NB4 (cell line): ENCODE results near the gene INKA1.

Source experiments
- DNase-seq: peaks from one replicate; pipeline ENCODE4 v3.0.0; 2010; ENCODE audit warnings: low read depth
- H3K4me3 ChIP-seq: one replicate; pipeline ENCODE4 v1.5.1; 2011; ENCODE audit warnings: mild to moderate bottlenecking, low read depth, low read length, moderate library complexity
- MYC ChIP-seq: IDR thresholded peaks from 2 replicates; pipeline ENCODE4 v1.6.1; 2011; ENCODE audit warnings: low read depth, low read length
- POLR2A ChIP-seq: IDR thresholded peaks from 2 replicates; pipeline ENCODE4 v1.6.1; 2011; ENCODE audit warnings: mild to moderate bottlenecking; ENCODE audit not compliant: insufficient read length; ENCODE audit errors: extremely low read depth
- TF ChIP-seq, protein P1 (sequence below): IDR thresholded peaks from one replicate; pipeline ENCODE4 v1.5.1; 2012; ENCODE audit warnings: low read depth, low read length
- TF ChIP-seq, protein P2 (sequence below): IDR thresholded peaks from 2 replicates; pipeline ENCODE4 v1.6.1; 2011; ENCODE audit warnings: low read depth, low read length

INKA1 gene

DNA sequence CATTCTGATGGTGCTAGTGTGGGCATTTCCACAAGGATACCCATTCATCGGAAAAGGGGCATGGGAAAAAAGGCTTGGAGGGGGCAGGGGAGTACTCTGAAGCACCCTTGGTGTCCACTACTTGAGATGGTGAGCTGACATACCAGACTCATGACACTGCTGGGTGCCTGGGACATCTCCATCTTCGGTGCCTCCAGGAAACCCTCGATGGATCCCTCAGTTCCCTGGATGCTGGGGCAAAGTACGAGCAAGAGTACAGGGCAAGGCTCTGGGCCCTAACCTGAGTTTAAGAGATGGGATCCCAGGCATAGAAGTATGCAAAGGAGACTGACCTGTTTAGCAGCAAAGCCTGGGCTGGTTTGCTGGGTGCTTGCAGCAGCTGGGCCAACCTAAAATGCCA is 11.5 kb upstream of the INKA1 start:
- DNase-seq = no peak
- TF ChIP-seq POLR2A (no peak), MYC (no peak)
- TF ChIP-seq, protein P1, sequence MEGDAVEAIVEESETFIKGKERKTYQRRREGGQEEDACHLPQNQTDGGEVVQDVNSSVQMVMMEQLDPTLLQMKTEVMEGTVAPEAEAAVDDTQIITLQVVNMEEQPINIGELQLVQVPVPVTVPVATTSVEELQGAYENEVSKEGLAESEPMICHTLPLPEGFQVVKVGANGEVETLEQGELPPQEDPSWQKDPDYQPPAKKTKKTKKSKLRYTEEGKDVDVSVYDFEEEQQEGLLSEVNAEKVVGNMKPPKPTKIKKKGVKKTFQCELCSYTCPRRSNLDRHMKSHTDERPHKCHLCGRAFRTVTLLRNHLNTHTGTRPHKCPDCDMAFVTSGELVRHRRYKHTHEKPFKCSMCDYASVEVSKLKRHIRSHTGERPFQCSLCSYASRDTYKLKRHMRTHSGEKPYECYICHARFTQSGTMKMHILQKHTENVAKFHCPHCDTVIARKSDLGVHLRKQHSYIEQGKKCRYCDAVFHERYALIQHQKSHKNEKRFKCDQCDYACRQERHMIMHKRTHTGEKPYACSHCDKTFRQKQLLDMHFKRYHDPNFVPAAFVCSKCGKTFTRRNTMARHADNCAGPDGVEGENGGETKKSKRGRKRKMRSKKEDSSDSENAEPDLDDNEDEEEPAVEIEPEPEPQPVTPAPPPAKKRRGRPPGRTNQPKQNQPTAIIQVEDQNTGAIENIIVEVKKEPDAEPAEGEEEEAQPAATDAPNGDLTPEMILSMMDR = no peak
- TF ChIP-seq, protein P2, sequence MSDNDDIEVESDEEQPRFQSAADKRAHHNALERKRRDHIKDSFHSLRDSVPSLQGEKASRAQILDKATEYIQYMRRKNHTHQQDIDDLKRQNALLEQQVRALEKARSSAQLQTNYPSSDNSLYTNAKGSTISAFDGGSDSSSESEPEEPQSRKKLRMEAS = no peak
- no peak overlapping the region for H3K4me3 ChIP-seq

DNA sequence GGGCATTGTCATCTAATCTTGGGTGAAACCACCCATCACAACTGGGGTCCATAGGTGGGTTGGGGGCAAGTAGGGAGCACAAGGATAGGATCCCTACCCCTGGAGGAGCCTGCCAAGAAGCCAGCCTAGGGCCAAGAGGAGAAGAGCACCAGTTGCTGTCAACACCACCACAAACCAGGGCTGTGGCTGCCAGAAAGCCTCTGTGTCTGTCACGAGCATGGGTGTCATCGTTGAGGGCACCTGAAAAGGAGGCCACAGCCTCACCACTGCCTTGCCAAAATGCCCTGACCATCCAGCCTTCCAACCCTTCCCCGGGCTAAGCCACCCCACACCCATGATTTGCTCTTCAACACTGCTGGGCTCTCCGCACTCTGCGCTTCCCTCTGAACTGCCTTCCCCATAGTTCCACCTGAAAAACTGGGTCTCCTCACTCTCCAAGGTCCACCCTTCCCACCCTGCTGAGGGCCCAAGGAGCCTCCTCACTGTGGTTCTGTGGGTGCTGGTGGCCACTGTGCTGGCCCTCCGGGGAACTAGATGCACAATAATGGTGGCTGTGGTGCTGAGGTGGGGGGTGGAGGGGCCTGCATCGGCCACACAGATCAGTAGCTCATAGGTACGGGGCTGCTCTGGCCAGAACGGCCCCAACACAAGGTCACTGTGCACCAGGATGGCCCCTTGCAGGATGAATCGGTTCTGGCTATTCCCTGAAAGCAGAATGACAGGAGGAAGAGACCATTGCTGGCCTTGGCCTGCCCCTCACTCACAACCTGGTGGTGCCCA is 10.5 kb upstream of the INKA1 start:
- TF ChIP-seq POLR2A = no peak
- DNase-seq = no peak
- no peak overlapping the region for H3K4me3 ChIP-seq

DNA sequence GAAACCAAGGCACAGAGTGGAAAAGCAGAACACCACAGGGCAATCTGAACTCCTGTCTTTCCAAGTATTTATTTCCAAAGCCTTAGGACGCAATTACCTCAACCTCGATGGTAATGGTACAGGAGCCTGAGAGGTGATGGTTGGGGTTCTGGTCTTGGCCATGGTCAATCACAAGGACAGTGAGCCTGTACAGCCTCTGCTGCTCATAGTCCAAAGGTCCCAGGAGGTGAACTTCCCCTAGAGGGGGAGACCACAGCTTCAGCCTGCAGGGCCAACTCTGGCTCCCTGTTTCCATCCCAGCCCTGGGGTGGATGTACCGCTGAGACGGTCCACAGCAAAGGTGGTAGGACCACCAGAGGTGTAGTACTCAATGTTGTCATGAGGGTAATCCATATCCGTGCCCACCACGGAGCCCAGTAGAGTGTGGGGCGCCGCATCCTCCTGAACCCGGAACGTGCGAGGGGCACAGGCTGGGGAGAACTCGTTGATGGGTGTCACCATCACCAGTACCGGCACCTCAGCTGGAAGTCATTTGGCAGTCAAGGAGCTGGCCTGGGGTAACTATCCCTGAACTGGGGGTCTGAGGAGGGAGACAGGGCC is 9.5 kb upstream of the INKA1 start:
- no peak overlapping the region for H3K4me3 ChIP-seq
- no peak for TF ChIP-seq MYC
- TF ChIP-seq, protein P2 = no peak
- TF ChIP-seq, protein P1 = no peak
- TF ChIP-seq POLR2A = no peak
- no peak for DNase-seq

DNA sequence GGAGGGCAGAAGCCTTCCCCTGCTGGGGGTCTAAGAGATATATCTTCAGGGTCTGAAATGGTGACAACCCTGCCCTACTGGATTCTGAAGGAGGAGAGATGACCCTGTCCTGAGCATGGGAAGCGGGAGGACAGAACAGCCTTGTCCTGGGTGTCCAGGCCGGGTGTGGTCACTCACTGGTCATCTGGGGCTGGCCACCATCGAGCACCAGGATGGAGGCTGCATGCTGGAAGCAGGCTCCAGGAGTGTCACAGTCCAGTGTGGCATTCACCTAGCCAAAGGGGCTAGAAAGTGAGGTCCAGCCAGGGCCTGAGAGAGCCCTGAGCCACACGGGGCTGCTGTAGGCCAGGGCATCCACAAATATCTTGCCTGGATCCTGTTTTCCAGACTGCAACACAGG is 8.6 kb upstream of the INKA1 start:
- TF ChIP-seq POLR2A (no peak), MYC (no peak)
- TF ChIP-seq, protein P2 = no peak
- TF ChIP-seq, protein P1 = no peak
- no peak overlapping the region for H3K4me3 ChIP-seq

DNA sequence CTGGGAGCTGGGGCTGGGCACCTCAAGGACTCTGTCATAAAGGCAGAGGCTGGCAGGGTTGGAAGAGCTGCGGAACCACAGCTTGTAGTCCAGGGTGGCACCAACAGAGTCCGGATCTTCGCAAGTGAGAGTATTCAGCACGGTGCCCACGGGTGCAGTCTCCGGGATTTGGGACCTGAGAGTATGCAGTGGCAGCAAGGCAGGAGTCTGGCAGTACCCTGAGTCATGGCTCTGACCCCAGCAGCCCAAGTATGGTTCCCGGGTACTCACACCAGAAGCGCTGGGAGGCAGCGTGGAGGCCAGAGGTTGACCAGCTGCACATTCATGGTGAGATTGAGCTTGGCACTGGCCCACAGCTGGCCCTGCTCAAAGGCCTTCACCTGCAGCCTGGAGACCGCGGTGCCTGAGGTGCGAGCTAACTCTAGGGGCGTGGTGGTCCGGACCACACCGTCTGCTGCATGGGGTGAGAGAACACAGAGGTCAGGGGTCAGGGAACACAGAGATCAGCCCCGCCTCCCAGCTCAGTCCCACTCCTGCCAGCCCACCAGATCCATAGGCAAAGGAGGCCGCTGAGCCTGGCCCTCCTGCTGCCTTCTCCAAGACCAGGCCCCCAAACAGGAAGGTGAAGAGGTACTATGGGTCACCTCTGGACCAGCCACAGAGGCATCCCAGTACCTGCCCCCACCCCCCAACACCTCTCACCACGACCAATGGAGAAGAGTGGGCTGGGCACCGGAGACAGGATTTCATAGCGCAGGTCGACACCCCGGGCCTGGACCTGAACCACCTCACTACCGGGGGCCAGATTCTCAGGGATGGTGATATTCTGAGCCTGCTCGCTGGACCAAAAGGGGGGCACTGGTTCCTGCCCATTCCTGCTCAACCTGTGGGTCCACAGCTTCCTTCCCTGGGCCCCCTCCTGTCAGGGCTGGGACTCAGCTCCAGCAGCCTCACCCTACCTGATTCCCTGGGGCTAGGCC is 7.8 kb upstream of the INKA1 start:
- no peak for DNase-seq
- no peak for TF ChIP-seq POLR2A
- TF ChIP-seq, protein P2 = no peak
- TF ChIP-seq, protein P1 = no peak
- TF ChIP-seq MYC = no peak
- no peak overlapping the region for H3K4me3 ChIP-seq

More for the DNA sequence above, 8.6 kb upstream of the INKA1 start:
- DNase-seq = no peak
